IMR-90 (cell line): ENCODE results near the gene ZNF37A. TPM values are rescaled to one million over a fixed set of nuclear protein-coding genes. Genes with fewer than 3 reads are reported as not detected.

Experiments
- ATAC-seq: fragments of 200-7000 bp; cut with Tn5 transposase; 2 replicates; pipeline ENCODE4 v1.9.1; 2020; ENCODE audit warnings: low read depth, mild to moderate bottlenecking, moderate library complexity
- BruUV-seq: library from RNA; stranded (reverse); fragments of 400-500 nt; replicated peaks from 2 replicates; lab custom pipeline; 2021; lab: Mats Ljungman, UMichigan
- CTCF ChIA-PET: fragments of 300-600 bp; formaldehyde crosslinking; extraction: SDS; loops from one replicate; lab custom pipeline; 2021; ENCODE audit warnings: antibody characterized with exemption; lab: Yijun Ruan, JAX
- POLR2A ChIA-PET: fragments of 300-600 bp; sonication (Branson Sonifier 250); formaldehyde crosslinking; loops from one replicate; lab custom pipeline; 2022; ENCODE audit warnings: antibody characterized with exemption; ENCODE audit not compliant: unreplicated experiment; lab: Charles Lee
- DNase-seq: peaks from one replicate; pipeline ENCODE4 v3.0.0; 2013
- H2AFZ ChIP-seq: replicated peaks from 2 replicates; pipeline ENCODE3; 2013; ENCODE audit warnings: low read length, mild to moderate bottlenecking; ENCODE audit not compliant: poor library complexity
- H2AK5ac ChIP-seq: 2 replicates; pipeline ENCODE4 v1.6.1; 2013; ENCODE audit warnings: low read depth, low read length, inconsistent platforms
- H2AK9ac ChIP-seq: replicated peaks from 2 replicates; pipeline ENCODE3; 2013; ENCODE audit warnings: mild to moderate bottlenecking, low read depth, low read length, moderate library complexity; ENCODE audit not compliant: poor library complexity
- H2BK120ac ChIP-seq: 2 replicates; pipeline ENCODE4 v1.6.1; 2013; ENCODE audit warnings: low read depth, low read length, inconsistent platforms
- H2BK15ac ChIP-seq: 3 replicates; pipeline ENCODE4 v1.6.1; 2013; ENCODE audit warnings: low read depth, low read length, inconsistent platforms
- H2BK20ac ChIP-seq: 2 replicates; pipeline ENCODE4 v1.6.1; 2013; ENCODE audit warnings: low read depth, mild to moderate bottlenecking, inconsistent platforms, low read length, moderate library complexity
- H2BK5ac ChIP-seq: 2 replicates; pipeline ENCODE4 v1.6.1; 2013; ENCODE audit warnings: mild to moderate bottlenecking, low read depth, low read length, inconsistent platforms; ENCODE audit not compliant: poor library complexity, severe bottlenecking
- H3K14ac ChIP-seq: replicated peaks from 2 replicates; pipeline ENCODE4 v1.6.1; 2013; ENCODE audit warnings: low read depth, low read length, inconsistent platforms
- H3K18ac ChIP-seq: 2 replicates; pipeline ENCODE4 v1.6.1; 2013; ENCODE audit warnings: low read depth, low read length, control low read depth
- H3K23ac ChIP-seq: 2 replicates; pipeline ENCODE4 v1.6.1; 2013; ENCODE audit warnings: low read depth, low read length, inconsistent platforms
- H3K27ac ChIP-seq: 2 replicates; pipeline ENCODE4 v1.5.1; 2013; ENCODE audit warnings: mild to moderate bottlenecking, control low read depth, low read length; ENCODE audit not compliant: insufficient read depth
- H3K27me3 ChIP-seq: 2 replicates; pipeline ENCODE4 v1.6.1; 2013; ENCODE audit warnings: low read length; ENCODE audit not compliant: control insufficient read depth, insufficient read depth
- H3K36me3 ChIP-seq: 2 replicates; pipeline ENCODE4 v1.6.1; 2013; ENCODE audit warnings: low read length, mixed read lengths; ENCODE audit not compliant: control insufficient read depth, insufficient read depth
- H3K4ac ChIP-seq: 2 replicates; pipeline ENCODE4 v1.6.1; 2013; ENCODE audit warnings: low read depth, low read length, inconsistent platforms
- H3K4me1 ChIP-seq: 2 replicates; pipeline ENCODE4 v1.6.1; 2013; ENCODE audit warnings: low read length, mixed read lengths; ENCODE audit not compliant: control insufficient read depth, insufficient read depth
- H3K4me2 ChIP-seq: 2 replicates; pipeline ENCODE4 v1.6.1; 2013; ENCODE audit warnings: low read depth, mild to moderate bottlenecking, control low read depth, low read length, moderate library complexity
- H3K4me3 ChIP-seq: 2 replicates; pipeline ENCODE4 v1.5.1; 2013; ENCODE audit warnings: low read depth, mild to moderate bottlenecking, control low read depth, low read length, moderate library complexity; ENCODE audit not compliant: insufficient read depth
- H3K56ac ChIP-seq: 2 replicates; pipeline ENCODE4 v1.6.1; 2013; ENCODE audit warnings: low read length, inconsistent platforms; ENCODE audit not compliant: insufficient read depth; ENCODE audit errors: extremely low read depth
- H3K79me1 ChIP-seq, 2 experiments: 2 replicates each; pipeline ENCODE4 v1.6.1; 2013; ENCODE audit warnings: low read length in 2 of 2, inconsistent platforms in 1 of 2, low read depth in 1 of 2
- H3K9ac ChIP-seq: 2 replicates; pipeline ENCODE4 v1.6.1; 2013; ENCODE audit warnings: low read depth, low read length, control low read depth
- H3K9me1 ChIP-seq: 2 replicates; pipeline ENCODE4 v1.6.1; 2013; ENCODE audit warnings: low read length, inconsistent platforms; ENCODE audit not compliant: insufficient read depth
- H3K9me3 ChIP-seq: 2 replicates; pipeline ENCODE4 v1.6.1; 2013; ENCODE audit warnings: low read length; ENCODE audit not compliant: control insufficient read depth, insufficient read depth
- H4K20me1 ChIP-seq: 2 replicates; pipeline ENCODE4 v1.6.1; 2013; ENCODE audit warnings: low read length, inconsistent platforms; ENCODE audit not compliant: insufficient read depth
- H4K5ac ChIP-seq: 2 replicates; pipeline ENCODE4 v1.6.1; 2013; ENCODE audit warnings: mild to moderate bottlenecking, low read depth, low read length, control low read depth
- H4K8ac ChIP-seq, 2 experiments: 2 replicates each; pipeline ENCODE4 v1.6.1; 2013; ENCODE audit warnings: low read depth in 2 of 2, low read length in 2 of 2, control low read depth in 1 of 2, inconsistent platforms in 1 of 2
- H4K91ac ChIP-seq: 2 replicates; pipeline ENCODE4 v1.6.1; 2013; ENCODE audit warnings: low read depth, low read length, inconsistent platforms; ENCODE audit not compliant: insufficient read depth
- CHD1 ChIP-seq: IDR thresholded peaks from 2 replicates; pipeline ENCODE4 v1.6.1; 2012; ENCODE audit warnings: low read depth, low read length, improper control_type of control experiment
- MAFK ChIP-seq: IDR thresholded peaks from 2 replicates; pipeline ENCODE4 v1.6.1; 2012; ENCODE audit warnings: low read depth, low read length, improper control_type of control experiment
- MXI1 ChIP-seq: IDR thresholded peaks from 2 replicates; pipeline ENCODE4 v1.6.1; 2012; ENCODE audit warnings: low read depth, mild to moderate bottlenecking, low read length, moderate library complexity, borderline replicate concordance
- POLR2A ChIP-seq: IDR thresholded peaks from 2 replicates; pipeline ENCODE4 v1.6.1; 2012; ENCODE audit warnings: mild to moderate bottlenecking, low read depth, low read length
- RAD21 ChIP-seq: IDR thresholded peaks from 2 replicates; pipeline ENCODE4 v1.6.1; 2012; ENCODE audit warnings: low read length, improper control_type of control experiment
- RCOR1 ChIP-seq: IDR thresholded peaks from 2 replicates; pipeline ENCODE4 v1.6.1; 2012; ENCODE audit warnings: mild to moderate bottlenecking, low read length, improper control_type of control experiment; ENCODE audit not compliant: insufficient replicate concordance
- RFX5 ChIP-seq: IDR thresholded peaks from 2 replicates; pipeline ENCODE4 v1.8.0; 2012; ENCODE audit warnings: low read depth, mild to moderate bottlenecking, low read length, moderate library complexity
- SMC3 ChIP-seq: fragments of 150-350 bp; IDR thresholded peaks from 2 replicates; pipeline ENCODE4 v1.6.1; 2016; ENCODE audit warnings: low read depth, mild to moderate bottlenecking, antibody characterized with exemption, low read length, moderate library complexity
- USF2 ChIP-seq: fragments of 150-350 bp; IDR thresholded peaks from 2 replicates; pipeline ENCODE4 v1.6.1; 2017; ENCODE audit warnings: mild to moderate bottlenecking, antibody characterized with exemption, low read length, low read depth
- WGBS, 2 experiments: methylation state at CpG; one replicate each; pipeline versions ENCODE4 v1.1.5 to v1.1.7; 2013; ENCODE audit warnings: missing lambda C conversion rate in 2 of 2; ENCODE audit not compliant: insufficient read length in 1 of 2; ENCODE audit errors: extremely low coverage in 2 of 2; 5-methylcytosine and 5-hydroxymethylcytosine counted together
- dilution Hi-C: fragments of 300-500 bp; cut with HindIII; formaldehyde crosslinking; loops from one replicate; pipeline ENCODE4 v1.14.3; 2018; ENCODE audit warnings: low sequenced_read_pairs; ENCODE audit not compliant: unreplicated experiment
- in situ Hi-C: fragments of 300-500 bp; cut with MboI; formaldehyde crosslinking; loops from 3 replicates; pipeline ENCODE4 v1.14.3; 2019; ENCODE audit warnings: low sequenced_read_pairs, inconsistent platforms, mixed read lengths
- intact Hi-C: fragments of 100-400 bp; cut with micrococcal nuclease; formaldehyde crosslinking; loops from 2 replicates; pipeline ENCODE4 v1.10.0; 2022
- polyA plus RNA-seq, 3 experiments: library from polyadenylated mRNA; depleted of rRNA; stranded (reverse); fragments of >200 nt; gene quantifications; 2 replicates each; pipeline ENCODE4 v1.2.3, GENCODE V29; 2012; ENCODE audit warnings: low replicate concordance in 1 of 3
- total RNA-seq: library from RNA; depleted of rRNA; stranded (reverse); fragments of >200 nt; gene quantifications from 2 replicates; pipeline ENCODE4 v1.2.3, GENCODE V29; 2012

The ZNF37A gene
- total and polyA plus RNA-seq, 2 of the 4 experiments (the other 2 are of a cell fraction), result 5.5 to 8.6 TPM

- Histone ChIP-seq H3K14ac (no peak overlapping the region), H3K4me2 (no peak overlapping the region), H3K56ac (no peak overlapping the region), H3K9ac (no peak overlapping the region), H2AK5ac (no peak overlapping the region), H2BK120ac (no peak overlapping the region), H2BK20ac (no peak overlapping the region), H3K9me3 (peaks cover 16% of the 10 kb centered on the region), H4K5ac (no peak overlapping the region), H3K27ac (no peak overlapping the region), H3K79me1 (no peaks in the 10 kb centered on the region), H3K4ac (no peak overlapping the region), H4K91ac (no peak overlapping the region), H2AFZ (no peak overlapping the region), H3K27me3 (no peaks in the 10 kb centered on the region), H3K4me1 (no peaks in the 10 kb centered on the region), H2AK9ac (no peak overlapping the region), H3K36me3 (no peaks in the 10 kb centered on the region), H4K8ac (no peak overlapping the region), H3K18ac (no peak overlapping the region), H2BK15ac (no peak overlapping the region), H3K9me1 (no peaks in the 10 kb centered on the region), H2BK5ac (no peak overlapping the region), H3K23ac (no peak overlapping the region), H4K20me1 (no peaks in the 10 kb centered on the region), H3K4me3 (no peak overlapping the region)
- TF ChIP-seq POLR2A (no peak), RFX5 (no peak), RAD21 (no peak), CHD1 (no peak), MXI1 (no peak), MAFK (no peak), RCOR1 (no peak), SMC3 (no peak), USF2 (no peak)
- POLR2A ChIA-PET, result no interaction called here
- dilution Hi-C loops, result no loop called here
- 86% methylated on average over 1 of the region's 2 CpGs; no CpG with 5 or more reads in 1 of the 2 experiments for WGBS, 2 experiments
- intact Hi-C loops, result no loop called here
- CTCF ChIA-PET, result no interaction called here
- in situ Hi-C loops, result no loop called here
- ATAC-seq (peak; percentile 75), DNase-seq (peak; percentile 46)
- no TSS peak for BruUV-seq
Measured at GRCh38 chr10:38127812-38128211, 33.7 kb downstream of the ZNF37A start.
